RCC 7860 (cell line): ENCODE measurements around the gene RPTOR.
"Not testable (repeated sequence)": the region's sequence is repeated elsewhere in the genome, so short reads cannot be mapped to it uniquely, and the experiment has no call there.

Experiments used
- DNase-seq: peaks from one replicate; pipeline ENCODE4 v3.0.0-alpha.2; 2015; ENCODE audit warnings: low spot score
- FAIRE-seq: peaks from 2 replicates; lab custom pipeline; 2012; peaks lifted over from hg19 to GRCh38; lab: Jason Lieb, UNC

Gene RPTOR

DNA sequence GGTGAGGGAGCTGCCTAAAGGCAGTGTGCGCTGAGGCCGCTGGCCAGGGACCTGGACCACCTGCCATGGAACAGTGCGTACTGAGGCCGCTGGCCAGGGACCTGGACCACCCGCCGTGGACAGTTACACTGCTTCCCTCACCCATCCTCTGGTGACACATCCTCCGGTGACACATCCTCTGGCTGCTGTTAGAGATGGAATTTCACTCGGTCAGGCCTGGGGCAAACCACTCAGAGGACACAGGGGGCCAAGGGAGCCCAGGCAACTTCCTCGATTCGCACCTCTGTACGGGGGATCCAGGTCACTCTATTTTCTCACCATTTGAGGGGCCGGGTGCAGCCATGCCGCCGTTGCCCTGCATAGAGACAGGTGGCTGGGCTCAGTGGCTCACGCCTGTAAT is 32.4 kb upstream of the RPTOR start:
- FAIRE-seq = no peak
- peak; percentile 62 for DNase-seq

GRCh38 chr17:80513201-80513600 is 31.4 kb upstream of the RPTOR start:
- no peak for FAIRE-seq
- no peak for DNase-seq

- no peak for FAIRE-seq
- DNase-seq = no peak
Measured at GRCh38 chr17:80513892-80514291, 30.7 kb upstream of the RPTOR start.

- DNase-seq (no peak), FAIRE-seq (no peak)
Measured at GRCh38 chr17:80516171-80516932, 28.3 kb upstream of the RPTOR start.

DNA sequence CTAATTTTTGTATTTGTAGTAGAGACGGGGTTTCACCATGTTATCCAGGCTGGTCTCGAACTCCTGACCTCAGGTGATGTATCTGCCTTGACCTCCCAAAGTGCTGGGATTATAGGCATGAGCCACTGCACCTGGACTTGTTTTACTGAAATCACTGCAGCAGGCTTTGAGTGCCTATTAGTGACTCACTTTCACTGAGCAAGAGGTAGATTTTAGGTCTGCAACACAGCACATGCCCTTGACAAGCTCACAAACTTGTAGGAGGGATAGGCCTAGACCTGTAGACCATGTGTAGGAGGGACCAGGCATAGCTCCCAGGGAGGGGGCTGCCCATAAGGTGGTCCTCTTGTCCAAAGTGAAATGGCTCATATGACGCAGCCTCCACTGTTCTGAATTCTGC is 27.0 kb upstream of the RPTOR start:
- no peak for DNase-seq
- no peak for FAIRE-seq

GRCh38 chr17:80518392-80518791 is 26.2 kb upstream of the RPTOR start:
- FAIRE-seq = no peak
- DNase-seq = no peak

GRCh38 chr17:80519091-80519781 is 25.4 kb upstream of the RPTOR start:
- DNase-seq (no peak), FAIRE-seq (no peak)

- no peak for FAIRE-seq
Measured at GRCh38 chr17:80520810-80521455, 23.7 kb upstream of the RPTOR start.

DNA sequence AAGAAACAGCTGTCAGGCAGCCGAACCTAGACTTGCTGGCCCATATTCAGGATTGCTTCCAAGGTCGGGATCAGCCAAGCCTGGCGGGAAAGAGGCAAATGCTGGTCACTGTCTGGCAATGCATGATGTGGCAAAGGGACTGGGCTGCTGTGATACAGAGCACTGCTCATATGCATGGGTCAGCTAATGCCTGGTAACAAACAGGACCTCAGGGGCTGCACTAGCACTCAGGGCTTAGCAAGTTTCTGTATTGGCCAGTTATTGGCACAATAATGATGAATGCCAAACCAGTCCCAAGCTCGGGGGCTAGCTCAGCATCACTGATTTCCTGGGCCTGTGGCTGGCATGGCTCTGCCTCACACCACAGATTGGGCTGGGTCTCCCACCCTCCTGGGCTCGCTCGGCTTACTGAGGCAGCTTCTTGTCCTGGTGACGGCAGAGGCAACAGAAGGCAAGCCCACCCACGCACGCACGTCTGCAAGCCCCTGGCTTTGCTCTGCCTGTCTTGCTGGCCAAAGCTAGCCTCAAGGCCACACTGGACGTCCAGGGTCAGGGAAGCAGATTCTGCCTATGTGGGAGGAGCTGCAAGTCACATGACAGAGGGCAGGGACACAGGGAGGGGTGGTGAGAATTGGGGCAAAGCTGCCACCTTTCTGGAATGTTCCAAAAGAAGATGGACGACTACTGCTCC is 21.4 kb upstream of the RPTOR start:
- FAIRE-seq (no peak), DNase-seq (no peak)

More at GRCh38 chr17:80520810-80521455, 23.7 kb upstream of the RPTOR start:
- no peak for DNase-seq

GRCh38 chr17:80523956-80524712 is 20.5 kb upstream of the RPTOR start:
- DNase-seq = no peak
- no peak for FAIRE-seq

DNA sequence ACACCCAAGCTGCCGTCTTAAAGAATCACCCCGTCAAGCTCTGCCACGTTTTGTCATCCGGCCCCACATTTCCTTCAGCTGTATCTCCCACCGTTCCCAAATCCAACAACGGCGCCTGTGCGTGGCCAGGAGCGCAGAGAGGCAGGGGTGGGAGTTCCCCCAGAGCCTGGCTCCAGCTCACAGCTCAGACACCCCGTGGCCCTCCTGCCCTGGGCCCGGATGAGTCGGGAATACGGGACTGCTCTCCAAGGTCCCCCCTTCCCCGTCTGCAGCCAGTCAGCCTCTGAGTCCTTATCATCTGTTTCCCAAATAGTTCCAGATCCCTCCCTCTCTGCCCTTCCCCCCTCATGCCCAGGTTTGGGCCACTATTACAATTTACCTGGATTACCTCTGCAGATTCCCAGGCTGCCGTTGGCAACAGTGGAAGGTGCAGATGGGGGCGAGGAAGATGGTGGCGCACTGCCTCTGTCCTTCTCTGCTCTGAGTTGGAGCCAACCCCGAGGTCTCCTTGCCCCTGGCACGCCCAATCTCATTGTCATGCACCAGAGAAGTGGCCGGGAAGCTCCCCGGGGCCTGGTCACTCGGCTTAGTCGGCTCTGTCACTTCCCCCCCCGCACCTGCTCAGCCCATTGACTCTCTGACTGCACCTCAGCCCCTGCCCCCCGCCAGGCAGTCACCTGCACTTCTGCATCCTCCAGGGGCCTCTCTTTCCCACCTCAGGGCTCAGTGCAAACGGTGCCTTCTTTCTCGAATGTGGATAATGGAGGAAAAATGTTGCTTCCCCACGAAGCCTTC is 18.3 kb upstream of the RPTOR start:
- FAIRE-seq (no peak), DNase-seq (no peak)

DNA sequence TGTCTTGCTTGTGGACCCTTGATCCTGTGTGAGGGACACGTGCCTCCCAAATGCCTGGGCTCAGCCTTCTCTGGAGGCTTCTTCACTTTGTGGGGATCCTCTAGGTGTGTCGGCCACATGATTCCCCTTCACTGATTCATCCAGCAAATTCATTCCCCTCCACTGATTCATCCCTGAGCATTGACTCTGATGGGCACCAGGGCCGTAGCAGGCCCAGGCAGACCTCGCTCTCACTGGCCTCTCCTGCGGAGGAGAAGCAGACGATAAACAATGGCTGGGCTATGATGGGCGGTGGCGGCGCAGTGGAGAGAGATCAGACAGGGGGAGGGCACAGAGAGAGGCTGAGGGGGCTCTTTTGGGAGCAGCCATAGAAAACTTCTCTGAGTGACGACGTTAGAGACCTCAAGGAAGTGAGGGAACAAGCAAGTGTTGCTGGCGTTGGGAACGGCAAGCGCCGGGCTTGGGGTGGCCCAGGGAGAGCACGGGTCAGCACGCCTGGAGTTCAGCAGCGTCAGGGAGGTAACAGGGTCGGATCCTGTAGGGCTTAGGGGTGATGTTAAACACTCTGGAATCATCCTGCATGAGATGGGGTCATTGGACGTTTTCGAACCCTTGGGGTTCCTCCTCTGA is 17.5 kb upstream of the RPTOR start:
- FAIRE-seq (no peak), DNase-seq (no peak)

DNA sequence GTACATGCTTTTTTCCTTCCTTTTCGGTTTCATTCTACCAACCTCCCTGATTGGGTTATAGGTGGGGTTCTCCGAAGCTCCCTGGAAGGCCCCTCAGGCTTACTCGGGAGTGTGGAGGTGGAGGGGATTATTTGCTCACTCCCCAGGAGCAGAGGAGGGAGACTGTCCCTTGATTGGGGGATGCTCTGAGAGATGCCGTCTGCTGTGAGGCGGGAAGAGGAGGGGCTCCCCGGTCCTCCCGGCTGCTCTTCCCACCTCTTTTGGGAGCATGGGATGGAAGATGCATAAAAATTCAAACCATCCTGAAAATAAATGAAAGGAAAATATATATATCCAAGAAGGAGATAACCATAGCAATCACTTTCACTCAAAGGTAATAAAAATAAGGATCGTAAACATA is 16.1 kb upstream of the RPTOR start:
- no peak for DNase-seq
- FAIRE-seq = no peak

- no peak for DNase-seq
- FAIRE-seq = no peak
Measured at GRCh38 chr17:80529104-80529903, 15.3 kb upstream of the RPTOR start.

GRCh38 chr17:80529904-80530292 is 14.7 kb upstream of the RPTOR start:
- no peak for FAIRE-seq
- DNase-seq = no peak

GRCh38 chr17:80531400-80531799 is 13.2 kb upstream of the RPTOR start:
- no peak for FAIRE-seq
- no peak for DNase-seq

- DNase-seq, FAIRE-seq: not testable (repeated sequence)
Measured at GRCh38 chr17:80537386-80537785, 7.3 kb upstream of the RPTOR start.

- DNase-seq = no peak
- no peak for FAIRE-seq
Measured at GRCh38 chr17:80538484-80538883, 6.2 kb upstream of the RPTOR start.
